ENCODE results near the gene PDE6B. TPM values are rescaled to one million over a fixed set of nuclear protein-coding genes. Genes with fewer than 3 reads are reported as not detected.

Gene PDE6B
- total RNA-seq, 1 experiment from 2014 or later: 10.8 TPM

DNA sequence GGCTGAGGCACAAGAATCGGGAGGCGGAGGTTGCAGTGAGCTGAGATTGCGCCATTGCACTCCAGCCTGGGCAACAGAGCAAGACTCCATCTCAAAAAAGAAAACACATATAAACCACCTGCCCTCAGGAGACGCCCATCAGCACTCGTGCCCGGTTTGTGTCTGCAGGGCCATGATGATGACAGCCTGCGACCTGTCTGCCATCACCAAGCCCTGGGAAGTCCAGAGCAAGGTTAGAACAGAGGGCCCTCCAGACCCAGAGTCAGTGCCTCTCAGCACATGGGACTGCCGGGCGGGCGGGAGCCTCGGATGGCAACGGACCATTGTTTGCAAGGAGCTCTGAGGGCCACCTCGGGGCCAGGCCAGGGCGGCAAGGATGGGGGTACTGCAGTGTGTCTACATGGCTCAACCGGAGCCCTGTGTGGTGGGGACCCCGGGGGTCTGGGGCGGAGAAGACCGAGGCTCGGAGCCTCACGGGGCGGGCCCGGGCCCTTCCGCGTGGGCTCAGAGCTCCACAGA, 39.4 kb downstream of the PDE6B start:
- Histone ChIP-seq H4K8ac (replicated peaks; ENCODE audit: insufficient read length, low read depth, low read length) (no peak overlapping the region), H2BK120ac (ENCODE audit: low read depth, low read length, poor library complexity, severe bottlenecking) (no peak overlapping the region), H2BK12ac (ENCODE audit: insufficient read length, low read depth, low read length) (no peak overlapping the region), H3K9ac (ENCODE audit: extremely low read depth, insufficient read length, low read length) (no peak overlapping the region), H3K14ac (ENCODE audit: insufficient read depth, low read length) (no peak overlapping the region), H2BK5ac (ENCODE audit: insufficient read length, low read length) (no peak overlapping the region), H3K4me2 (ENCODE audit: insufficient read depth, insufficient read length, low read length) (peak overlapping the region; percentile 78), H3K23ac (ENCODE audit: insufficient read length, low read depth, low read length) (no peak overlapping the region), H2BK20ac (ENCODE audit: low read depth, low read length, poor library complexity, severe bottlenecking) (no peak overlapping the region), H2AK5ac (ENCODE audit: insufficient read length, low read length) (no peak overlapping the region), H3K79me2 (ENCODE audit: insufficient read depth, low read length) (no peaks in the 10 kb centered on the region), H4K5ac (ENCODE audit: insufficient read length, low read depth, low read length) (no peak overlapping the region), H3K79me1 (ENCODE audit: insufficient read depth, low read depth, low read length, poor library complexity, severe bottlenecking) (no peaks in the 10 kb centered on the region), H3K27ac (ENCODE audit: insufficient read length, low read depth, low read length) (no peak overlapping the region), H2AFZ (ENCODE audit: low read length) (no peak overlapping the region), H2BK15ac (ENCODE audit: low read depth, low read length) (no peak overlapping the region), H3T11ph (ENCODE audit: low read length) (no peak overlapping the region), H4K20me1 (ENCODE audit: control insufficient read depth, insufficient read depth, insufficient read length) (no peaks in the 10 kb centered on the region), H3K56ac (ENCODE audit: insufficient read length, low read depth, low read length) (no peak overlapping the region), H3K9me3 (ENCODE audit: control insufficient read depth, low read depth, low read length) (no peaks in the 10 kb centered on the region), H4K91ac (ENCODE audit: insufficient read length, low read depth, low read length) (no peak overlapping the region), H3K23me2 (ENCODE audit: insufficient read length, low read depth, low read length, poor library complexity, severe bottlenecking) (peaks cover 2% of the 10 kb centered on the region), H3K18ac (ENCODE audit: insufficient read length, low read depth, low read length) (no peak overlapping the region), H3K4me1 (ENCODE audit: insufficient read depth, low read length) (no peaks in the 10 kb centered on the region), H3K27me3 (ENCODE audit: insufficient read depth, low read length) (no peaks in the 10 kb centered on the region), H3K4ac (ENCODE audit: low read depth, low read length) (no peak overlapping the region)
- TF ChIP-seq, protein P1, sequence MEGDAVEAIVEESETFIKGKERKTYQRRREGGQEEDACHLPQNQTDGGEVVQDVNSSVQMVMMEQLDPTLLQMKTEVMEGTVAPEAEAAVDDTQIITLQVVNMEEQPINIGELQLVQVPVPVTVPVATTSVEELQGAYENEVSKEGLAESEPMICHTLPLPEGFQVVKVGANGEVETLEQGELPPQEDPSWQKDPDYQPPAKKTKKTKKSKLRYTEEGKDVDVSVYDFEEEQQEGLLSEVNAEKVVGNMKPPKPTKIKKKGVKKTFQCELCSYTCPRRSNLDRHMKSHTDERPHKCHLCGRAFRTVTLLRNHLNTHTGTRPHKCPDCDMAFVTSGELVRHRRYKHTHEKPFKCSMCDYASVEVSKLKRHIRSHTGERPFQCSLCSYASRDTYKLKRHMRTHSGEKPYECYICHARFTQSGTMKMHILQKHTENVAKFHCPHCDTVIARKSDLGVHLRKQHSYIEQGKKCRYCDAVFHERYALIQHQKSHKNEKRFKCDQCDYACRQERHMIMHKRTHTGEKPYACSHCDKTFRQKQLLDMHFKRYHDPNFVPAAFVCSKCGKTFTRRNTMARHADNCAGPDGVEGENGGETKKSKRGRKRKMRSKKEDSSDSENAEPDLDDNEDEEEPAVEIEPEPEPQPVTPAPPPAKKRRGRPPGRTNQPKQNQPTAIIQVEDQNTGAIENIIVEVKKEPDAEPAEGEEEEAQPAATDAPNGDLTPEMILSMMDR (conservative IDR thresholded peaks at IDR 0.05): no peak
- no CpG with 5 or more reads among the region's 24 CpGs for WGBS (ENCODE audit: extremely low coverage, insufficient read length, low lambda C conversion rate)
- H3K9me3 Mint-ChIP-seq: no peaks in the 10 kb centered on the region
- peak overlapping the region; percentile 71 to 80; a peak in 4 of 5 replicates for H3K4me3 Mint-ChIP-seq
- peaks cover 0 to 3% of the 10 kb centered on the region in 2 experiments; a peak in 1 of 4 replicates for H3K4me1 Mint-ChIP-seq
- H3K27ac Mint-ChIP-seq: no peak overlapping the region
- peaks cover 2% of the 10 kb centered on the region; the same call in 1 of the 2 replicates for H3K27me3 Mint-ChIP-seq (ENCODE audit: low read depth)
- DNase-seq: peak; percentile 24
- H3K36me3 Mint-ChIP-seq (ENCODE audit: insufficient read depth in 1 of 3, low read depth in 3 of 3): peaks cover 0 to 2% (median 0%) of the 10 kb centered on the region in 3 experiments; a peak in 4 of 7 replicates

Measured in H9 (cell line).